H1 (cell line): ENCODE measurements around the gene CUBN. TPM values are rescaled to one million over a fixed set of nuclear protein-coding genes. Genes with fewer than 3 reads are reported as not detected.

Experiments used
- RNF2 ChIP-seq: fragments of 200-900, 300-1000 bp; sonication (generic); IDR thresholded peaks from 2 replicates; pipeline ENCODE4 v1.7.1; 2016; ENCODE audit warnings: borderline replicate concordance, low read depth, mild to moderate bottlenecking, antibody characterized with exemption, low read length; ENCODE audit not compliant: poor library complexity, severe bottlenecking; ENCODE audit errors: missing control alignments
- polyA plus RNA-seq, 7 experiments: library from polyadenylated mRNA; depleted of rRNA in 3 of 7; stranded (reverse) in 5 of 7; unstranded in 2 of 7; fragments of >200 nt in 5 of 7; fragments of 200-250 nt in 2 of 7; gene quantifications; 1 replicate in 5 of 7; 2 replicates in 1 of 7; 4 replicates in 1 of 7; pipeline versions ENCODE4 v1.2.1 to v1.2.3, GENCODE V29; 2011 to 2013; ENCODE audit warnings: missing spikeins in 2 of 7, mixed read lengths in 2 of 7
- total RNA-seq: library from RNA; stranded (reverse); fragmentation: NEBNext Ultra II Directional; extraction: Animal tissue kit (Norgen Biotek cat#: 25700); gene quantifications from 2 replicates; pipeline ENCODE4 v1.2.1, GENCODE V29; 2021

Gene CUBN
- total and polyA plus RNA-seq, 2 of the 8 experiments (the other 6 are each of a cell fraction or from before 2014, with no cell fraction given), result 0.04 to 0.08 TPM

- TF ChIP-seq RNF2, result no peak
Observed at GRCh38 chr10:17141504-17142229, 12.1 kb upstream of the CUBN start (continued).
